ENCODE measurements around the gene TNFAIP8L1.
A peak's percentile ranks its signal among the peaks of the same experiment; 100 is the strongest.

TNFAIP8L1 gene

GRCh38 chr19:4613254-4613751, 26.0 kb upstream of the TNFAIP8L1 start:
- no peak for DNase-seq

- no peak for DNase-seq
Observed at GRCh38 chr19:4618019-4618418, 21.3 kb upstream of the TNFAIP8L1 start.

- no peak for DNase-seq
Observed at GRCh38 chr19:4619668-4620294, 19.5 kb upstream of the TNFAIP8L1 start.

GRCh38 chr19:4620675-4621074, 18.6 kb upstream of the TNFAIP8L1 start:
- no peak for DNase-seq

GRCh38 chr19:4622695-4623421, 16.5 kb upstream of the TNFAIP8L1 start:
- no peak for DNase-seq

- no peak for DNase-seq
Observed at GRCh38 chr19:4624301-4624700, 15.0 kb upstream of the TNFAIP8L1 start.

GRCh38 chr19:4624733-4625362, 14.5 kb upstream of the TNFAIP8L1 start:
- DNase-seq, result no peak

- DNase-seq, result peak; percentile 66
Observed at GRCh38 chr19:4633140-4633967, 6.0 kb upstream of the TNFAIP8L1 start.

- DNase-seq, result no peak
Observed at GRCh38 chr19:4635754-4636116, 3.6 kb upstream of the TNFAIP8L1 start.

- peak; percentile 78 for DNase-seq
Observed at GRCh38 chr19:4636151-4636717, 3.1 kb upstream of the TNFAIP8L1 start.

GRCh38 chr19:4636761-4637160, 2.6 kb upstream of the TNFAIP8L1 start:
- no peak for DNase-seq

- DNase-seq, result no peak
Observed at GRCh38 chr19:4638317-4638716, 999 bp upstream of the TNFAIP8L1 start.

- DNase-seq, result peak; percentile 12
Observed at GRCh38 chr19:4639531-4640246, 373 bp downstream of the TNFAIP8L1 start.

GRCh38 chr19:4640247-4641000, 1.1 kb downstream of the TNFAIP8L1 start:
- no peak for DNase-seq

GRCh38 chr19:4641132-4641531, 1.8 kb downstream of the TNFAIP8L1 start:
- no peak for DNase-seq

- DNase-seq, result no peak
Observed at GRCh38 chr19:4642625-4643024, 3.3 kb downstream of the TNFAIP8L1 start.

GRCh38 chr19:4645718-4646117, 6.4 kb downstream of the TNFAIP8L1 start:
- no peak for DNase-seq

- DNase-seq, result no peak
Observed at GRCh38 chr19:4647676-4648644, 8.6 kb downstream of the TNFAIP8L1 start.

- no peak for DNase-seq
Observed at GRCh38 chr19:4649392-4650047, 10.2 kb downstream of the TNFAIP8L1 start.

- no peak for DNase-seq
Observed at GRCh38 chr19:4650159-4650558, 10.8 kb downstream of the TNFAIP8L1 start.
